Stimulated activated CD4-positive, alpha-beta T cell treated with anti-CD3 and anti-CD28 coated beads, TNF-alpha, amount 100 ng/mL, for 1 hour (primary cell): Measurements from ENCODE around the gene TSC2.
"Not testable (repeated sequence)": the region's sequence is repeated elsewhere in the genome, so short reads cannot be mapped to it uniquely, and the experiment has no call there.

ENCODE experiments used
- DNase-seq, 3 donors: peaks; one replicate each; pipeline ENCODE4 v3.0.0-alpha.2; 2020; ENCODE audit warnings: low read depth in 3 of 3, low spot score in 1 of 3

The TSC2 gene

GRCh38 chr16:2117960-2118722, 70.4 kb downstream of the TSC2 start:
- not testable (repeated sequence) for DNase-seq

GRCh38 chr16:2121325-2121724, 73.5 kb downstream of the TSC2 start:
- not testable (repeated sequence) for DNase-seq

DNA sequence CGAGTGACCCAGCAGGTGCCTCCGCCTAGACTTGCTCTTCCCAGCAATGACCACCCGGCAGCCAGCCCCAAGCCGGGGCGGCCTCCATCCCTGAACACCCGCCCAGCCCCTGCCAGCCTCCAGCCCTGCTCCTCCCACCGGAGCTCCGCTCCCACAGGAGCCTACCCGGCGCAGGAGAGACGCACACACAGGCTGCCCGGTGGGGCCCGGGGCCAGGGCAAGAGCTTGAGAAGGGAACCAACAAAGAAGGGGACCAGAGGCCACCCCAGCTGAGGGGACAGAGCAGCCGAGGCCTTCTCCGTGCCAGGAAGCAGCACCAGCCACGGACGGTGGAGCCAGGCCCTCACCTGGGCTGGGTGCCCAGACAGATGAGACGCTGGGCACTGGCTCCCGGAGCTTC, 74.1 kb downstream of the TSC2 start:
- no peak for DNase-seq

DNA sequence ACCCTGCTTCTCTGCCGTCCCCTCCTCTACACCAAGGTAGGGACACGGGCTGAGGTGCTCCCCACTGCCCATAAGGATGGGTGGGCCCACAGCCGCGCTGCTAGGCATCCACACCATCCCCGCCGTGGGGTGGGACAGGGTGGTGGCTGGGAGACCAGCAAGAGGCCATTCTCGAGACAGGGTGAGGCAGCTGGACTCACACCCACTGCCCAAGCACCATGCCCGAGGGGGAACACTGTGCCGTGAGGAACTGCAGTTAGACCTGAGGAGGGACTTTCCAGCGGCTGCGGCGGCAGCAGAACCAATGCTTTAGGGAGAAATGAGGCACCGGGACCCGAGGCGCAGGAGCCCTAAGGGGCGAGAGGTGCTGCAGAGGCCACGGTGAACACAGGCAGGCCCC, 74.6 kb downstream of the TSC2 start:
- no peak for DNase-seq

GRCh38 chr16:2122934-2123683, 75.3 kb downstream of the TSC2 start:
- DNase-seq: not testable (repeated sequence)

- DNase-seq: not testable (repeated sequence)
Observed at GRCh38 chr16:2123706-2124376, 76.1 kb downstream of the TSC2 start.

GRCh38 chr16:2124377-2124693, 76.5 kb downstream of the TSC2 start:
- not testable (repeated sequence) for DNase-seq

DNA sequence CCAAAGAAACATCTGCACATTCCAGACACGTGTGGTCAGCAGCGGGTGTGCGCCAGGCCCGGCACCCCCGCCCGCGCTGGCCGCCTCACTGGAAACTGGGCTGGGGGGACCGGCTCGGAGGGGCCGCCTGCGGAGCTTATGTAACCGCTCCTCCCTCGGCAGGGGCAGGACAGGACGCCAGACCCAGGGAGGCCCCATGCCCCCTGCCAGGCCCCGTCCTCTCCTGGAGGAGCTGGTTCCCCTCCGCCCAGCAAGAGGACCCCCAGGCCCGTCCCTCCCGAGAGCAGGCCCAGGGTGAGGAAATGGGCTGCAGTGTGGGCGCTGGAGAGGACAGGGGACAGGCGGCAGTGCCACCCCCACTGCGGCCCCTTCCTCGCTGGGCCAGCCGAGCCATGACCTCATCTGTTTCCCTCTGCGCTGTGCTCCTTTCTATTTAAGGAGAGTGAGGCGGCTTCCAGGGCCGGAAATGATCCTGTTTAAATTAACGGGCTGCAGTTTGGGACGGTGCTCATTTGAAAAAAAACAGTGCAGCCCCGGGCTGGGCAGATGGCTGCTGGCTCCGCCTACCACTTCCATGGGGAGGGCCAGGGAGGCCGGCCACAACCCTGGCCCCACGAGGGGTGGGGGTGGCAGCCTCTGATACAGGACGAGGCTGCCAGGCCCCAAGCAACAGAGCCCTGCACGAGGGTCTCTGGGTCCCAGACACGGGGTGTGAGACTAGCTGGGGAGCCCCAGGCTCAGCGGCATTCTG, 77.1 kb downstream of the TSC2 start:
- not testable (repeated sequence) for DNase-seq

- DNase-seq: not testable (repeated sequence)
Observed at GRCh38 chr16:2125609-2126008, 77.8 kb downstream of the TSC2 start.

- DNase-seq: not testable (repeated sequence)
Observed at GRCh38 chr16:2126161-2126743, 78.5 kb downstream of the TSC2 start.

GRCh38 chr16:2126928-2127556, 79.3 kb downstream of the TSC2 start:
- not testable (repeated sequence) for DNase-seq

GRCh38 chr16:2127630-2128280, 80.0 kb downstream of the TSC2 start:
- DNase-seq: not testable (repeated sequence)

GRCh38 chr16:2129251-2129650, 81.5 kb downstream of the TSC2 start:
- not testable (repeated sequence) for DNase-seq

DNA sequence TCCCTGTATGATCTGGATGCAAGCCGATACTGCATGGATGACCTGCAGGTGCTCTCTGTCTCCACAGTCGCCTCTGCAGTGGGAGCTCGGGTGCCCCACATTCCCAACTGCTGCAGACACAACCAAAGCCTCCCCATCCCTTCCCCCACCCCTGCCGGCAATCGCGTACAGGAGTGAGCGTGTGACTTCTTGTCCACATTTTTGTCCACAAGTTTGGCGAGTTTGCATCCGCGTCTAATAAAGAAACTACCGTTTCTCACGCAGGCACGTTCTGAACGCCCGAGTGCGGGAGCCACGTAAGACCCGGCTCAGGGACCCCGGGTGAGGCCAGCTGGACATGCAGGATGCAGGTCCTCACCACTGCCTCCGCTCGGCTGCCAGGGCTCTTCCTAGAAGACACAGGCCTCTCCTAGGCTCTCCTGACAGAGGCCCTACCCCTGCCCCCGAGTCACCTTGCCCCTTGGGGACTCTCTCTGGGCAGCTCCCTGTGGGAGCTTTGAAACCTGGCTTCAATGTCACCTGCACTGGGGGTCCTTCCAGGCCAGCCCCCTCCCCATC, 82.2 kb downstream of the TSC2 start:
- not testable (repeated sequence) for DNase-seq

DNA sequence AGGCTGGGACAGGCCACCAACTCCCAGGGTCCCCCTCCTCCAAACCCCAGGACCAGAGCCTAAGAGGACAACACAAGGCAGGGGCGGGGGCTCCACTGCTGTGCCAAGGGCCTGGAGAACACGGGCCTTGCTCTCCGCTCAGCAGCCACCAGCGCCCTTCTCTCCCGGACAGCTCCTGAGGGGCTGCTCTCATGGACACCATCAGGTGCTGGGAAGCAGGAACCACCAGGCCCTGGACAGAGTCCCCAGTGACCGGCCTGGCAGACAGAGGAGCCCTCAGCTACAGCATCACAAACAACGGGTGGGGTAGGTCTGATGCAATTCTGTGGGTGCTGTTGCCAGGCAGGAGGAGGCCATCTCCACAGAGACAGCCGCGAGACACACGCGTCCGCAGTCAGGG, 86.0 kb downstream of the TSC2 start:
- DNase-seq: not testable (repeated sequence)

DNA sequence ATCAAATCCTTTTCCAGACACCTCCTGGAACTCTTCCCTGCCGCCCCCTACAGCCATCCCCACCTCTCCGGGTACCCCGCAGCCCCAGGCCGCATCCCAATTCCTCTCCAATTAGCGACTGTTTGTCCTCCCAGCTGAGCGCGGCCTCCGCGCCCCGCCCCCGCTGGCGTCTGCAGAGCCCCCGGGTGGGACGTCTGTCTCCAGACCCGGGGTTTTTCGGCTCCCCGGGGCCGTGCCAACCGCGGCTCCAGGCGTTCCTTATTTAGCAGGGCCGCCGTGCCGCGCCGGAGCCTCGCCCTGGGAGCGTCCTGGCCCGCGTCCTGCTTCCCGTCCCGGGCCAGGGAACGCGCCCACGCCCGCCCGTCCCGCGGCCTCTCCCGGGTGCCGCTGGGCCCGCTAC, 87.3 kb downstream of the TSC2 start:
- not testable (repeated sequence) for DNase-seq

- DNase-seq: peak; percentile 96 to 99 (median 98)
Observed at GRCh38 chr16:2135770-2136490, 88.1 kb downstream of the TSC2 start, which contains the start of gene PKD1. TSS of gene PKD1 (minus strand) at chr16:2135898. CDS start at chr16:2135689, 209 bp downstream.
